HG03066 (cell line): Measurements from ENCODE around the gene DAB1.

Source experiments
- ATAC-seq: cut with Tn5 transposase; IDR thresholded peaks from one replicate; pipeline ENCODE4 v1.9.1; 2021; ENCODE audit warnings: low read depth; ENCODE audit not compliant: unreplicated experiment

Gene DAB1

GRCh38 chr1:57132993-57133622 is 290.8 kb downstream of the DAB1 start:
- ATAC-seq: no peak

GRCh38 chr1:57131701-57132394 is 292.0 kb downstream of the DAB1 start:
- ATAC-seq: no peak

GRCh38 chr1:57131257-57131656 is 292.6 kb downstream of the DAB1 start:
- no peak for ATAC-seq

GRCh38 chr1:57129865-57130264 is 294.0 kb downstream of the DAB1 start:
- no peak for ATAC-seq

GRCh38 chr1:57127976-57128375 is 295.9 kb downstream of the DAB1 start:
- no peak for ATAC-seq

GRCh38 chr1:57124768-57125446 is 299.0 kb downstream of the DAB1 start:
- ATAC-seq: no peak

- ATAC-seq: no peak
Observed at GRCh38 chr1:57124170-57124569, 299.7 kb downstream of the DAB1 start.

GRCh38 chr1:57122031-57122430 is 301.8 kb downstream of the DAB1 start:
- no peak for ATAC-seq

GRCh38 chr1:57118948-57119603 is 304.8 kb downstream of the DAB1 start:
- ATAC-seq: no peak

GRCh38 chr1:57117753-57118152 is 306.1 kb downstream of the DAB1 start:
- no peak for ATAC-seq

GRCh38 chr1:57116871-57117270 is 307.0 kb downstream of the DAB1 start:
- no peak for ATAC-seq

- no peak for ATAC-seq
Observed at GRCh38 chr1:57115030-57115614, 308.7 kb downstream of the DAB1 start.

GRCh38 chr1:57112148-57112547 is 311.7 kb downstream of the DAB1 start:
- no peak for ATAC-seq

- ATAC-seq: no peak
Observed at GRCh38 chr1:57111175-57111574, 312.7 kb downstream of the DAB1 start.

GRCh38 chr1:57109883-57110282 is 314.0 kb downstream of the DAB1 start:
- no peak for ATAC-seq

GRCh38 chr1:57109247-57109646 is 314.6 kb downstream of the DAB1 start:
- ATAC-seq: no peak

- no peak for ATAC-seq
Observed at GRCh38 chr1:57106296-57106695, 317.6 kb downstream of the DAB1 start.

GRCh38 chr1:57102561-57103326 is 321.1 kb downstream of the DAB1 start:
- ATAC-seq: no peak

GRCh38 chr1:57101209-57101608 is 322.7 kb downstream of the DAB1 start:
- ATAC-seq: no peak

GRCh38 chr1:57094749-57095148 is 329.1 kb downstream of the DAB1 start:
- ATAC-seq: no peak
